ENCODE measurements around the gene BBX.
"Not testable (repeated sequence)": the region's sequence is repeated elsewhere in the genome, so short reads cannot be mapped to it uniquely, and the experiment has no call there.

Gene BBX

DNA sequence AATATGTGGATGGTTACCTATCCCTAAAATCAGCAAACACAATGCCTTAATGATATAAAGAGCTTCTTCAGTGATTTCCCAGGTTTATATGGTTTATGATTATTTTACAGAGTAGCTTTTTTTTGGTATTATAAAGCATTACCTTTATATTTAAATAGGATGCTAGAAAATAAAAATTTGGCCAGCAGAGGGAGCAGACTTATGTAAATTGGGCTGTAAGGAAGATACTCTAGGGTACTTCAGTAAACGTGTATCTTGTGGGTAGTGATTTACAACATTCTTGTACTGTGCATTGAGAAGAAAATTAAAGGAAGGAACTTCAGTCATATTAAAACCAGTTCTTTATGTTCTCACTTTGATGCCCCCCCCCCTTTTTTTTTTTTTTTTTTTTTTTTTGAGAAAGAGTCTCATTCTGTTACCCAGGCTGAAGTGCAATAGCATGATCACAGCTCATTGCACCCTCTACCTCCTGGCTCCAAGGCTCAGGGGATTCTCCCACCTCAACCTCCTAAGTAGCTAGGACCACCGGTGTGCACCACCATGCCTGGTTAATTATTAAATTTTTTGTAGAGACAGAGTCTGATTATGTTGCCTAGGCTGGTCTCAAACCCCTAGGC is 167.9 kb downstream of the BBX start:
- DNase-seq, result no peak

DNA sequence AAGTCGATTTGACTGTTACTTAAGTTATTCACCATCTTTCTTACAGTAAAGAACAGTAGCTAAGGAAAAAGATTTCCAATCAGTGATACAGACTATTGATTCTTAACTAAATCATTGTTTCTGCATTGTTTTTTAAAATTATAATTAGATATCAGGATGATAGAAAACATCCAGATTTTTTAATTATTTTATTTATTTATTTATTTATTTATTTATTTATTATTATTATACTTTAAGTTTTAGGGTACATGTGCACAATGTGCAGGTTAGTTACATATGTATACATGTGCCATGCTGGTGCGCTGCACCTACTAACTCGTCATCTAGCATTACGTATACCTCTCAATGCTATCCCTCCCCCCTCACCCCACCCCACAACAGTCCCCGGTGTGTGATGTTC is 169.2 kb downstream of the BBX start:
- DNase-seq, result not testable (repeated sequence)

DNA sequence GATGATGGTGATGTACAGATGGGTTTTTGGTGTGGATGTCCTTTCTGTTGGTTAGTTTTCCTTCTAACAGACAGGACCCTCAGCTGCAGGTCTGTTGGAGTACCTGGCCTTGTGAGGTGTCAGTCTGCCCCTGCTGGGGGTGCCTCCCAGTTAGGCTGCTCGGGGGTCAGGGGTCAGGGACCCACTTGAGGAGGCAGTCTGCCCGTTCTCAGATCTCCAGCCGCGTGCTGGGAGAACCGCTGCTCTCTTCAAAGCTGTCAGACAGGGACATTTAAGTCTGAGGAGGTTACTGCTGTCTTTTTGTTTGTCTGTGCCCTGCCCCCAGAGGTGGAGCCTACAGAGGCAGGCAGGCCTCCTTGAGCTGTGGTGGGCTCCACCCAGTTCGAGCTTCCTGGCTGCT is 174.6 kb downstream of the BBX start:
- DNase-seq, result not testable (repeated sequence)

DNA sequence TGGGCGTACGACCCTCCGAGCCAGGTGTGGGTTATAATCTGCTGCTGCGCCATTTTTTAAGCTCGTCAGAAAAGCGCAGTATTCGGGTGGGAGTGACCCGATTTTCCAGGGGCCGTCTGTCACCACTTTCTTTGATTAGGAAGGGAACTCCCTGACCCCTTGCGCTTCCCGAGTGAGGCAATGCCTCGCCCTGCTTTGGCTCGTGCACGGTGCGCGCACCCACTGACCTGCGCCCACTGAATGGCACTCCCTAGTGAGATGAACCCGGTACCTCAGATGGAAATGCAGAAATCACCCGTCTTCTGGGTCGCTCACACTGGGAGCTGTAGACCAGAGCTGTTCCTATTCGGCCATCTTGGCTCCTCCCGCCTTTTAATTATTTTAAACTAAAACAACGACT is 175.1 kb downstream of the BBX start:
- DNase-seq, result not testable (repeated sequence)

DNA sequence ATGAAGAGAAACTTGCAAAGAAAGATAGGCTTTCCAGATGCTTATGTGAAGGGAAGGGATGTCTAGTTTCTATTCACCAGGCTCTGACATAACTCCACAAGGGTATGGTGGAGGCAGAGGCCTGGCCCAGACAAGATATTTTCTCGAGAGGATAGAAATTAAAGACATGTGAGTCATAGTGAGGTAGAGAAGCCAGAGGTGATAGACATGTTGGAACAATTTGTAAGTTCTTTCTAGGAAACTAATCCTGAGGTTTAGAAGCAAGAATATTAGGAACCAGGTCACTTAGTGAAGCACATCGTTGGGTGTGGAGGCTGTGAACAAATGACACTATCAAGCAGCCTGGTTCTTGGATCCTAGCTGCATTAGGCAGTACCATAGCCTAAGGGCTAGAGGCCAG is 176.9 kb downstream of the BBX start:
- no peak for DNase-seq

DNA sequence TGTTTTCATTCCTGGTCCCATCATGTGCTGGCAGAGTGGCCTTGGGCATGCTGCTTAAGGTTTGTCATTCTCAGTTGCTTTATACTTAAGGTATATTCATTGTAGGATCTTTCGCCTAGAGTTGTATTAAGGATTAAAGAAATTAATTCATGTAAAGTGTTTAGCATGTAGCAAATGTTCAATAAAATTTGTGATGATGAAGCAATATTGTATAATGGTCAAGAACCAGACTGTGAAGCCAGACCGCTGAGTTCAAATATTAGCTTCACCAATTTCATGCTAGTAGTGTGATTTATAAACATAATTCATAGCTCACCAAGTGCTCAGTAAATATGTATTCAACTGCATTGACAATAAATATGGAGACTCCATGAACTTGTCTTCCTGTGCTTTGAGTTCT is 178.5 kb downstream of the BBX start:
- no peak for DNase-seq

DNA sequence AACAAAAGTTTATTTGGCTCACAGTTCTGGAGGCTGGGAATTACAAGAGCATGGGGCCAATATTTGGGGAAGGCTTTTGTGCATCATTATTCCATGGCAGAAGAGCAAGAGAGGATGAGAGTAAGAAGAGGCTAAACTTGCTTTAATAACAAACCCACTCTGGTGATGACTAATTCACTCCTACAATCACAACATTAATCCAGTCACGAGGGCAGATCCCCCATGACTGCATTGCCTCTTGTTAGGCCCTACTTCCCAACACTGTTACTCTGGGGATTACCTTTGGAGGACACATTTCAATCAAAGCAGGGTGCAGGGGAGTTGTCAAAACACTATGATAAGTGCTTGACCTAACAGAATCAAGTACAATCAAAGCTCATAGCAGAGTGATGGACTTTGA is 181.7 kb downstream of the BBX start:
- no peak for DNase-seq

DNA sequence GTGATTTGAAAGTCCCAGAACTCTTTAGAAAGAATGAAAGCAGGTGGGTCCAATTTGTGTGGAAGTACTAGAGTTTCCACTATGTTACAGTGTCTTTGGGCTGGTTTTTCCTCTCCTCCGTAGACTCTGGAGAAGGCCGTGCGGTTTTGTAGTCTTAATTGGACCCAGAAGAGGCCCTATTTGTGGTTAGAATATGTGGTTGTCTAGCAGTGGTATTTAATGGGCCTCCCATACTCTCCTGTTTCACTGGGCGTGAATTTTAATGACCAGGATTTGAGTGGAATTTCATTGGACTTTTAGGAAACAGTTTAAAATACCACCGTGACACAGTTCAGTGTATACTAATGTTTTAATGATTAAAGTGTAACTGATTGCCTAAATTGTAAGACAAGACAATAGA is 182.3 kb downstream of the BBX start:
- DNase-seq, result no peak

DNA sequence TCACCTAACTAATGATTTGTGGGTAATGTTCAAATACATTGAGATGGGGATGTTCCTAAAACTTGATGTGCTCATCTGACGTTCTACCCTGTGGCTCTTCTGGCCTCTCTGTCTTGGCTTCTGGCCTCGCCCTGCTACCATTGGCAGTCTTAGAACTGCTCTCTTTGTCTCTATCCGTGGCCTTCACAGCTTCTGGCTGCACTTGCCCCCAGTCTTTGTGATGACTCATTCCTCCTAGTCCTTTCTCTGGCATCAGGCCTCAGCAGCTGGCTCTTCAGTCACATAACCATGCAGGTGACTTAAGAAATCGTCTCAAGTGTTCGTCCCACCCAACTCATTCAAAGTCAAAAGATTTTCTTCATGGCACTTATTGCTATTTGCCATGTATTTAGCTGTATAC is 188.1 kb downstream of the BBX start:
- DNase-seq, result no peak

DNA sequence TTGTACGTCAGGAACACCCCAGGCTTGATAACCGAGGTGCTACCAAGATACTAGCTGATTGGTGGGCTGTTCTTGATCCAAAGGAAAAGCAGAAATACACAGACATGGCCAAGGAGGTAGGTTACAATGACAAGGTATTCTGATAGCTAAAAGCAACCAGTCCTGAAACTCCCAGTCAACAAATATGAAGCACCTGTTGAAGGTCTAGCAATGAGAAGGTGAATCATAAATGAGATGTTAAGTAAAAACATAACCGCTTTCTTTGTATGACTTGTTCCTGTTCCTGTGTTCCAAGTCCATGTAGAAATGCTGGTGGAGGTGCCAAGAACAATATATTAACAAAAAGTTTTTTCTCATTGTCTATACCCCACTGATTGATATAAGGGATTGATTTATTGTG is 194.0 kb downstream of the BBX start:
- no peak for DNase-seq

DNA sequence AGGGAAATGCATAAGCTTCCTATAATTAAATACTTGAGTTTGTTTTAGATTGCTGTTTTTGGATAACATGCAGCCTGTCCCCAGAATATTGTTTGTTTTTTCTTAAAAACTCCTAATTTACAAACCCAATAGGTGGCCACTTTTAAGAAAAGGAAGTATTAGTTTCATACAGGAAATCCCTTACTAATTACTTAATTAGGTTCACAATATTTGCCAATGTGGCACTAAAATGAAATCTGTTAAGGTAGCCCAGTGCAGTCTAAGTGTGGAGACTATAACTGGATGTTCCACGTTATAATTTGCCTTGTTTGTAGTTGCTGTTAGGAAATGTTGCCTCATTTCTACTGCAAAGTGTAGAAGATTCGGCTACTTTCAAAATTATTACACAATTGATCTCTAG is 195.8 kb downstream of the BBX start:
- no peak for DNase-seq

DNA sequence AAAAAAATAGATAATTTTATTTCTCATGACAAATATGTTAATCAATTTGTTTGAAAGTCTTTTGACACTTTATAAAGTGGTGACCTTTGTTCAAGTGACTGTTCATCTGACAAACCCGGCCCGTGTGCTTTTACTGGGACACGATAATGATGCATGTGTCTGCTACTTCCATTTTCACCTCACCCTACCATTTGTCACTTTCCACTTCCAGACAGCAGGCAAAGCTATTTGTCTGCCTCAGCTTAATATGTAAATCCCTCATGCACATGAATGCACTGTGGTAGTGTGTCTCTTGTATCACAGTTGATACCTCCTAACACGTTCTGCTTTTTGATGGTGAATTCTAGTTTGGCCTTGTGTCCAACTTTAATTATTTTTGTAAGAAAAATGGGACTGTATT is 204.3 kb downstream of the BBX start:
- no peak for DNase-seq

DNA sequence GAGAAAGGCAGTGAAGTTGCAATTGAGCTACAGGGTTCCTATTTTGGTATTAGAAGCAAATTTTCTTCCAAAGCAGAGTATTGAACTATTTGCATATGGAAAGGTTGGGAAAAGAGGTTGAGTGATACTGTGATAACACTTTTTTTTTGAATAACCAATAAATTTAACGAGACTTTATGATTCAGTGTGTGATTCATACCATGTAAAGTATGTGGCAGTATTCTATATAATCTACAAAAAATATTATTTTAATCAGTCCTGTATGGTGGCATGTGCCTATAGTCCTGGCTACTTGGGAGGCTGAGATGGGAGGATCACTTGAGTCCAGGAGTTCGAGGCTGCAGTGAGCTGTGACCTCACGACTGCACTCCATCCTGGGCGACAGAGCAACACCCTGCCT is 206.9 kb downstream of the BBX start:
- no peak for DNase-seq

DNA sequence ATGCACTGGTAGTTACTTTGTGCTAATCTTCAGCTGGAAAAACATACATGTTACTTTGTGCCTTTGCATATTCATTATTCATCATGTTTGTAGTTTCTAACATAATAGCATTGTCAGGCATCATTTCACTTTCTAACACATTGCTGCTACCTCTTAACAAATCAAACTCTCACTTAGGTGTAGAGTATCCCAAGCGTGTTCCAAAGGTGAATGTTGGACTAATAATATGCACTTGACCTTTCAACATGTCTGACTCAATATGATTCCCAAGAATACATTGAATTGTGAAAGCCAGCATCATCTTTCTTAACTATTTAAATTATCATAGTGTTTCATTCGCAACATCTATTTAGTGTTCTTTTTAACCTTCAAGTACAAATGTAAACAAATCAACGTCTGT is 211.6 kb downstream of the BBX start:
- DNase-seq, result no peak

DNA sequence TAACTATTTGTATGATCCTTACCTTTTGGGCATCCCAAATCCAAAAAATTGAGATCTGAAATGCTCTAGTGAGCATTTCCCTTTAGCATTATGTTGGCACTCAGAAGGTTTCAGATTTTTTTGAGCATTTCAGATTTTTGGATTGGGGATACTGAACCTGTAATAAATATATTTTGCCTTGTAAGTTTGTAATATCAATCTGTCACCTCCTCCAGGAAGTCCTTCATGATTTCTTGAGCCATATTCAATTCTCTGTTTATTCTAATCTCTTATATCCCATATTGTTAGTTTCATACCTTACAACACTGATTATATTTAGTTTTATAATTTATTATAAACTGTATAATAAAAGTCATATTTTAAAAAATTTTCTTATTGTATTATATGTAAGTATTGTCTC is 215.2 kb downstream of the BBX start:
- no peak for DNase-seq

DNA sequence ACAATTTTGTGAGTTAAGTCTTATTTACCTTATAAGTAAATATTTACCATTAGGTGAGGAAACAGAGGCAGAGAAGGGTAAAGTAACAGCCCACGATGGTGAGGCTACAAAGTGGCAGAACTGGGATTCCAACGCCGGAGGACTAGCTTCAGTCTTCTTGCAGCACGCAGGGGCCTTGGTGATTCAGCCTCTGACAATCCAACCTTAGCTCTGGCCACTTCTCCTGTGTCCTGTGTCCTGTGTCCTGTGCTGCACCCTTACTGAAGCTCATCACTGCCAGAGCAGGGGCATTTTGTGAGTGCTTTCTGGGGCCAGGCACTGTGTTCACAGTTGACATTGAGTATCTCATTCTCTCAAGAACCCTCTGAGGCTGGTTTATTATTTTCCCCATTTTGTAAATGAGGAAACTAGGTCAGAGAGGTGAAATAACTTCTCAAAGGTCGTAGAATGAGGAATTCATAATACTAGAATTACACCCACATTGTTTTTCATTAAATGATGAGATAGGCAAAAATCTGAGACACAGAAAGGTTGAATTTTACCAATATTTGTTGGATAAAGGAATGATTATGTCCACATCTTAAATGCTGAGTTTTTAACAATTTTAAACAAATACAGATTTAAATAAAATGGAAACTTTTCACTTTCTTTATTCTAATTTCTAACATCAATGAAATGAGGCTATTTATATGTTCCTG is 215.9 kb downstream of the BBX start:
- no peak for DNase-seq

DNA sequence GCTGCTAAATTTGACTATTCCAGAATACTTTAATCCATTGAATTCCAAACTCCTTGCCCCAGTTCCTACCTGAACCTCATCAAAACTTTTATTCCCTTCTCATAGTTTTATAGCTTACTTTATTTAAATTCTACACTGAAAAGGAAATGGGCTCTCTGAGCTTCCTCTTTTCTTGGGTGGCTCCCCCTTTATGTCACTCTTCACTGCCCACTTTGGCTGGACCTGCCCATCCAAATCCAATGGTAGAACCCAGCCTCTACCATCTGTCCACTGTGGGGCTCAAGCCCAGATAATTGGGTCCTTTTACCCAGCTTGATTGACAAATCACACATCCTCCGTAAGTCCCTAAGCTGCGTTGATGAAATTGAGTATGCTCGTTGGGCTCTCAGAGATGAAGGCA is 216.5 kb downstream of the BBX start:
- DNase-seq, result no peak

DNA sequence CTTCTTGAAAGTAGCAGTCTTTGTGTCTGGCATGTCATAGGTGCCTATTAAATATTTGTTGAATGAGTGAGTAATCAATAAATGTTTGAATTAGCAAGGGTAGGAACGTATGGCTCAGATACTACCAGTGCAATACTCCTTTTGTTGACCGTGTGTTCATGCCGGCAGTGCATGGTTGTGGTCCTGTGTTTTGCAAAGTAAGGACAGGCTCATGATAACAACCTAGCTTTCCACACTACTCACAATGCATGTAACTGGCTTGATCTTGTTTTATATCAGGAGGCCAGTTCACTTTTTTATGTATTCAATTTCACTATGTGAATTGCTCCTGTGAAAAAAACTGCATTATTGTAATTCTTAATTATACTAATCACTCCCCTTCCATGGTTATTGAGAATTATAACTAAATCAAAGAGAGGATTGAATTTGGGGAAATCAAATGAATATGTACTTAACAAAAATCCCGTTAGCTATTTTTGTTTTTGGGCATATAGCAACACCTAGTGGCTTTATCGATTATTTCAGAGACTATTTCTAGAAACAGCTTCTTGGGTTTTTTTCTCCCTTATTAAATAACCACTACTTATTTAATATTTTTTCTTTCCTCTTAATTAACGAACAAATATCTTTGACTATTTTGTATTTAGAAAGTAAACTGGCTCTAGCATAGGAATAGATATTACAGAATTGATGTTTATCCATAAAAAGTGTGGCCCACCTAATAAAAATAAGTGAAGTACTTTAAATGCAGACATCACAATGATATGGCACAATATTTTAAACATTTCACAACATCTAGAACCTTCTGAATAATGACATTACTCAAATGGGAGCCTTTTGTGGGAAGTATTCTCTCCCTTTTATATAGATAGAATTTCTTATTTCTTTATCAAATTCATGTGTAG is 218.5 kb downstream of the BBX start:
- no peak for DNase-seq

DNA sequence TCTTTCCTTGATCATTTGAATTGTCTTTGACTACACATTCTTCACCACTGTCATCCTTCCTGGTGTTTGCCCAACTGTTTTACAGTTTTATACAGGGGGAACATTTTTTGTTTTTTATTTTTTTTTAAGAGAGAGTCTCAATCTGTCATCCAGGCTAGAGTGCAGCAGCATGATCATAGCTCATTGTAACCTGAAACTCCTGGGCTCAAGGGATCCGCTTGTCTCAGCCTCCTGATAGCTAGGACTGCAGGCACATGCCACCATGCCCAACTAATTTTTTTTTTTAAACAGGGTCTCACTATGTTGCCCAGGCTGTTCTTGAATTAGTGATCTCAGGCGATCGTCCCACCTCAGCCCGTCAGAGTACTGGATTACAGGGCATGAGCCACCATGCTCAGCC is 222.6 kb downstream of the BBX start:
- no peak for DNase-seq

DNA sequence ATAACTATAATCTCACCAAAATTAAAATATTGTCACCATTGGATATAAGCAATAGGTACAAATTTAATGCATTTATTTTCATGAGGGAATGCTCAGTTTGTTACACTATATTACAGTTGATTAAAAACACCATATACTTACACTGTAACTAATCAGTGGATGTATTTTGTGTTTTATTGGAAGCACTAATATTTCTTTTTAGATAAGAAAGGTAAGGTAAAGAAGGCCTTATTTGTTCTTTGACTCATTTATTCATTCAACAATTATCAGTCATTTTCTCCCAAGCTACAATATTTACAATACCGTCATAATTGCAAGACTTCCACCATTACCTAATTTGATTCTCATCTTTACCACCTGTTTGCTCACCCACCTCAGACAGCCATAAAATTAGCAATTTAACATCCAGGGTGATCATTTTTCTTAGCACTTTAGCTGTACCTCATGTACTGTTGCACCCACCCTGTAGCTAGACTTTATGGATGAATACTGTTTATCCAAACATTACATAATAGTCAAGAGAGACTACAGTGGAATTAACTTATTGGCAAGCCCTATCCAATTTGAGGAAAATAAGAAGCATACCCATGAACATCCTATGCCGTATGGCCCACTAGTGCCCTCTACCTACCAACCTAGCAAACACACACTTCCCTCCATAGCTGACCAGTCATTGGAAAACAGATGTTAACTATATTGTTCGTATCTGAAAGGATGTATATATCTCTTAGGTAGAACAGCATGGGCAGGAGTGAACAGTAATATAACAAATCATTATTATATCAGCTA is 229.6 kb downstream of the BBX start:
- DNase-seq, result no peak

DNA sequence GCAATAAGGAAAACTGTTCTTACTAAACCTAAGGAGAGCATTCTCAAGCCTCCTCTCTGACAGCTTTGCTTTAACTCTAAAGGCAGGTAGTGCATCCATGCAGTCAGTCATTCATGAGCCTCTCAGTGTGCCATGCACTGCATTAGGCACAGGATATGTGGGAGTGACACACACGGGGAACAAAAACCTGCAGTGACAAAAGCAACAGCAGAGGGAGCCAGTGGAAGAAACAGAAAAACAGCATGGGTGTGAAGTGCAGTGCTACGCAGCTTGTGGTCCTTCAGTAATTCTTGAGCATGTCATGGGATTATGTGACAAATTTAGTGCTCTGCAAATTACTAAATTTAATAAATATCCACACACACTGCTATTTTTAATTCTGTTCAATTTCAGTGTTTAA is 230.7 kb downstream of the BBX start:
- peak in 1 of 2 donors; percentile 3 for DNase-seq

DNA sequence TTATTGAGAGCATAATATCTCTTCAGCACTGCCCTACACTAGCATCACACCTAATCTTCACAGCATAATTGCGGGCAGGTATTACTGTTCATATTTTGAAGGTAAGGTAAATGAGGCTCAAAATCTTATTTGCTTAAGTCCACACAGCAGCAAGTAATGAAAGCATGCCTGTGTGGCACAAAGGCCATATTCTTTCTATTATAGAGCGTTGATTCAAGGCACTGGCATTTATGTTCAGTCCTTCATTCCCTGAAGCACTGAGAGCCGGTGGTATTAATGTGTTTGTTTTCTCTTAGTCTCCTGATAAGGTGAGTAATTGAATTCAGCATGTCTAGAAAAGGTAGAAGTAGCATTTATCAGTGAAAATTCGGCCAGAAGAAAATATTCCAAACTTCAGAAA is 231.2 kb downstream of the BBX start:
- no peak for DNase-seq

DNA sequence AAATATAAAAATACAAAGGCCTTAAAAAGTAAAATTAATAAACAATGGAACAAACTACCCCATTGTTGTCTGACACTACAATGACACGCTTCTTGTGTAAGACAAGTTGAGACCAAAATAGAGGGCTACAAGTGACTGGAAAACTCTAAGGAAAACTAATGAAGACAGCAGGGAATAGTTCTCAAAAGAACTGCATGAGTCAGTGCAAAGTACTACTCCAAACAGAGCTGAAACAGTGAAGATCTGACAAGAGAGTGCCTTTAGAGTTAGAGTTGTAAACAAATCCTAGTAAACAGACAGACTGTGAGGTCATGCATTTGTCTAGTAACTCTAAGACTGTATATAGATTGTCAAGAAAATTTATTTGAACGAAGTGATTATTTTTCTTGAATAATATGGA is 233.9 kb downstream of the BBX start:
- no peak for DNase-seq
